ENCODE measurements around the gene ITPA. TPM values are rescaled to one million over a fixed set of nuclear protein-coding genes. Genes with fewer than 3 reads are reported as not detected.

The ITPA gene
- total and polyA plus RNA-seq, 2 donors (not counting 3 experiments of a cell fraction or from before 2014, with no cell fraction given), result 43.2 to 65.0 TPM

DNA sequence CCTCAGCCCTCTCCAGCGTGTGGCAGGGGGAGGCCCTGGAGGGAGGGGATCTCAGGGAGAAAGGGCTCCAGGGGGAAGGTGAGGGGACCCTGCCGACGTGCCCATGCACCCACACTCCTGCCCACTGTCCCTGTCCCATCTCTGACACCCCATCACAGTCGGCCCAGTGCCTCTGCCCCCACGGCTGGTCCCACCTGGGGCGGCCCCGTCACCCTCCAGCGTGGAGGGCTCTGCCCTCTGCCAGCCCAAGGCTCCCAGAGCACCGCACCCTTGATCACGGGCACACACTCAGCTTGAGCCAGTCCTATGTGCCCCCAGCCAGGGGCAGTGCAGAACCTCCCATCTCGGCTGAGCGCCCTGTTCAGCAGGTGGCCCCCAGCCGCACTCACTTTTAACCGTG is 20.5 kb downstream of the ITPA start:
- CTCF ChIA-PET, result no interaction called here
- intact Hi-C loops (cut with micrococcal nuclease), result no loop called here

DNA sequence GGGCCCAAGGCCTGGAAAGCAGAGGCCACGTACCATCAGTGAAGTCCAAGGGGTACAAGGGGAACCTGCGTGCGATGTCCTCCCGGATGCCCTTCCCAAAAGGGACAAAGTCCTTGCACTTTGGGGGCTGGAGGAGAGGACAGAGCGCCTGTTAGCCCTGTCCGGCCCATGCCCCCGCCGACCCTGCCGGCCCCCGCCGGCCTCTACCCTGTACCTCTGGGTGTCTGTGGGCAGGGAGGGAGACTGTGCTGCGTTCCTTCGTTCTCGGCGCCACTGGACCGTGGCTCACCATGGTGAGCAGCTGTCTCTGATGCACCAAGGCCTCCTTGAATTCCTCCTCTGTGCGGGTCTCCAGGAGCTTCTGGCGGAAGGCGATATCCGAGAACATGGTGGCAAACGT is 21.8 kb downstream of the ITPA start:
- ChIA-PET CTCF (no interaction called here), POLR2A (no interaction called here)
- Histone ChIP-seq H3K4me3 (replicated peaks in 1 of 3; ENCODE audit: insufficient read depth in 1 of 3, low read depth in 1 of 3, low read length in 3 of 3) (no peak overlapping the region), H3K27me3 (ENCODE audit: control insufficient read depth in 2 of 2, insufficient read depth in 2 of 2, low read length in 2 of 2) (no peaks in the 10 kb centered on the region), H3K27ac (ENCODE audit: insufficient read depth, low read depth, low read length) (no peak overlapping the region), H3K9me1 (replicated peaks; ENCODE audit: control insufficient read depth, extremely low read depth, insufficient read depth, low read length) (no peaks in the 10 kb centered on the region), H3K9me3 (replicated peaks; ENCODE audit: control insufficient read depth, insufficient read depth, low read length) (no peaks in the 10 kb centered on the region), H3K9ac (replicated peaks; ENCODE audit: extremely low read depth, insufficient read depth, low read length) (no peak overlapping the region), H2AFZ (ENCODE audit: low read depth, low read length) (no peak overlapping the region), H3K79me2 (ENCODE audit: control insufficient read depth, insufficient read depth, low read length) (no peaks in the 10 kb centered on the region), H4K20me1 (replicated peaks; ENCODE audit: control insufficient read depth, extremely low read depth, insufficient read depth, low read length) (no peaks in the 10 kb centered on the region), H3K36me3 (ENCODE audit: control insufficient read depth in 2 of 2, extremely low read depth in 1 of 2, insufficient read depth in 2 of 2, low read length in 2 of 2) (no peaks in the 10 kb centered on the region), H3K4me2 (ENCODE audit: insufficient read depth, low read length) (no peak overlapping the region), H3K4me1 (ENCODE audit: control insufficient read depth, extremely low read depth, insufficient read depth, low read length) (no peaks in the 10 kb centered on the region)
- TF ChIP-seq POLR2AphosphoS5 (IDR thresholded peaks at IDR 0.05; ENCODE audit: insufficient read depth, low read depth, low read length) (no peak), GATA2 (IDR thresholded peaks at IDR 0.05; ENCODE audit: insufficient read depth, insufficient read length, low read depth, low read length) (no peak), FOS (IDR thresholded peaks at IDR 0.05; ENCODE audit: borderline replicate concordance, insufficient read depth, low read length) (no peak), MYC (IDR thresholded peaks at IDR 0.05; ENCODE audit: low read depth, low read length) (no peak), POLR2A (IDR thresholded peaks at IDR 0.05; ENCODE audit: low read depth, low read length) (no peak), EZH2 (IDR thresholded peaks at IDR 0.05; ENCODE audit: borderline replicate concordance, low read depth, low read length, severe bottlenecking) (no peak), JUN (IDR thresholded peaks at IDR 0.05; ENCODE audit: borderline replicate concordance, insufficient read depth, insufficient read length, low read depth) (no peak)
- TF ChIP-seq, protein P1, sequence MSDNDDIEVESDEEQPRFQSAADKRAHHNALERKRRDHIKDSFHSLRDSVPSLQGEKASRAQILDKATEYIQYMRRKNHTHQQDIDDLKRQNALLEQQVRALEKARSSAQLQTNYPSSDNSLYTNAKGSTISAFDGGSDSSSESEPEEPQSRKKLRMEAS (IDR thresholded peaks at IDR 0.05; ENCODE audit: insufficient read depth, insufficient read length), result no peak
- TF ChIP-seq, protein P2, sequence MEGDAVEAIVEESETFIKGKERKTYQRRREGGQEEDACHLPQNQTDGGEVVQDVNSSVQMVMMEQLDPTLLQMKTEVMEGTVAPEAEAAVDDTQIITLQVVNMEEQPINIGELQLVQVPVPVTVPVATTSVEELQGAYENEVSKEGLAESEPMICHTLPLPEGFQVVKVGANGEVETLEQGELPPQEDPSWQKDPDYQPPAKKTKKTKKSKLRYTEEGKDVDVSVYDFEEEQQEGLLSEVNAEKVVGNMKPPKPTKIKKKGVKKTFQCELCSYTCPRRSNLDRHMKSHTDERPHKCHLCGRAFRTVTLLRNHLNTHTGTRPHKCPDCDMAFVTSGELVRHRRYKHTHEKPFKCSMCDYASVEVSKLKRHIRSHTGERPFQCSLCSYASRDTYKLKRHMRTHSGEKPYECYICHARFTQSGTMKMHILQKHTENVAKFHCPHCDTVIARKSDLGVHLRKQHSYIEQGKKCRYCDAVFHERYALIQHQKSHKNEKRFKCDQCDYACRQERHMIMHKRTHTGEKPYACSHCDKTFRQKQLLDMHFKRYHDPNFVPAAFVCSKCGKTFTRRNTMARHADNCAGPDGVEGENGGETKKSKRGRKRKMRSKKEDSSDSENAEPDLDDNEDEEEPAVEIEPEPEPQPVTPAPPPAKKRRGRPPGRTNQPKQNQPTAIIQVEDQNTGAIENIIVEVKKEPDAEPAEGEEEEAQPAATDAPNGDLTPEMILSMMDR (IDR thresholded peaks at IDR 0.05; ENCODE audit: extremely low read depth in 1 of 2, insufficient read depth in 1 of 2, low read depth in 1 of 2, low read length in 2 of 2), result no peak
- DNase-seq (ENCODE audit: low read depth, low spot score) (no peak), FAIRE-seq (no peak)
- intact Hi-C loops (cut with micrococcal nuclease) (no loop called here), dilution Hi-C loops (cut with MboI; ENCODE audit: extremely low pct_ligation_motif_present, low sequenced_read_pairs) (no loop called here)
- no TSS peak for BruUV-seq (replicated peaks)

More for the DNA sequence above, 20.5 kb downstream of the ITPA start:
- Histone ChIP-seq H2AFZ (ENCODE audit: low read depth, low read length) (no peak overlapping the region), H3K9me1 (replicated peaks; ENCODE audit: control insufficient read depth, extremely low read depth, insufficient read depth, low read length) (no peaks in the 10 kb centered on the region), H3K27ac (ENCODE audit: insufficient read depth, low read depth, low read length) (no peak overlapping the region), H3K79me2 (ENCODE audit: control insufficient read depth, insufficient read depth, low read length) (no peaks in the 10 kb centered on the region), H3K9me3 (replicated peaks; ENCODE audit: control insufficient read depth, insufficient read depth, low read length) (no peaks in the 10 kb centered on the region), H3K4me2 (ENCODE audit: insufficient read depth, low read length) (no peak overlapping the region), H3K36me3 (ENCODE audit: control insufficient read depth in 2 of 2, extremely low read depth in 1 of 2, insufficient read depth in 2 of 2, low read length in 2 of 2) (no peaks in the 10 kb centered on the region), H3K27me3 (ENCODE audit: control insufficient read depth in 2 of 2, insufficient read depth in 2 of 2, low read length in 2 of 2) (no peaks in the 10 kb centered on the region), H3K4me1 (ENCODE audit: control insufficient read depth, extremely low read depth, insufficient read depth, low read length) (no peaks in the 10 kb centered on the region), H4K20me1 (replicated peaks; ENCODE audit: control insufficient read depth, extremely low read depth, insufficient read depth, low read length) (no peaks in the 10 kb centered on the region), H3K4me3 (replicated peaks in 1 of 3; ENCODE audit: insufficient read depth in 1 of 3, low read depth in 1 of 3, low read length in 3 of 3) (no peak overlapping the region), H3K9ac (replicated peaks; ENCODE audit: extremely low read depth, insufficient read depth, low read length) (no peak overlapping the region)
- DNase-seq (ENCODE audit: low read depth, low spot score) (no peak), FAIRE-seq (no peak)
- dilution Hi-C loops (cut with MboI; ENCODE audit: extremely low pct_ligation_motif_present, low sequenced_read_pairs), result no loop called here
- TF ChIP-seq, protein P2 (IDR thresholded peaks at IDR 0.05; ENCODE audit: extremely low read depth in 1 of 2, insufficient read depth in 1 of 2, low read depth in 1 of 2, low read length in 2 of 2), result no peak
- TF ChIP-seq POLR2AphosphoS5 (IDR thresholded peaks at IDR 0.05; ENCODE audit: insufficient read depth, low read depth, low read length), result no peak
- no peak for TF ChIP-seq GATA2 (IDR thresholded peaks at IDR 0.05; ENCODE audit: insufficient read depth, insufficient read length, low read depth, low read length)
- POLR2A ChIA-PET, result no interaction called here
- BruUV-seq (replicated peaks), result no TSS peak
